GM21390 (cell line): ENCODE results near the gene RAB39B.
"Not testable (repeated sequence)": the region's sequence is repeated elsewhere in the genome, so short reads cannot be mapped to it uniquely, and the experiment has no call there.

Experiments used
- ATAC-seq: cut with Tn5 transposase; IDR thresholded peaks from one replicate; pipeline ENCODE4 v1.9.1; 2021; ENCODE audit not compliant: unreplicated experiment

The RAB39B gene, protein sequence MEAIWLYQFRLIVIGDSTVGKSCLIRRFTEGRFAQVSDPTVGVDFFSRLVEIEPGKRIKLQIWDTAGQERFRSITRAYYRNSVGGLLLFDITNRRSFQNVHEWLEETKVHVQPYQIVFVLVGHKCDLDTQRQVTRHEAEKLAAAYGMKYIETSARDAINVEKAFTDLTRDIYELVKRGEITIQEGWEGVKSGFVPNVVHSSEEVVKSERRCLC

DNA sequence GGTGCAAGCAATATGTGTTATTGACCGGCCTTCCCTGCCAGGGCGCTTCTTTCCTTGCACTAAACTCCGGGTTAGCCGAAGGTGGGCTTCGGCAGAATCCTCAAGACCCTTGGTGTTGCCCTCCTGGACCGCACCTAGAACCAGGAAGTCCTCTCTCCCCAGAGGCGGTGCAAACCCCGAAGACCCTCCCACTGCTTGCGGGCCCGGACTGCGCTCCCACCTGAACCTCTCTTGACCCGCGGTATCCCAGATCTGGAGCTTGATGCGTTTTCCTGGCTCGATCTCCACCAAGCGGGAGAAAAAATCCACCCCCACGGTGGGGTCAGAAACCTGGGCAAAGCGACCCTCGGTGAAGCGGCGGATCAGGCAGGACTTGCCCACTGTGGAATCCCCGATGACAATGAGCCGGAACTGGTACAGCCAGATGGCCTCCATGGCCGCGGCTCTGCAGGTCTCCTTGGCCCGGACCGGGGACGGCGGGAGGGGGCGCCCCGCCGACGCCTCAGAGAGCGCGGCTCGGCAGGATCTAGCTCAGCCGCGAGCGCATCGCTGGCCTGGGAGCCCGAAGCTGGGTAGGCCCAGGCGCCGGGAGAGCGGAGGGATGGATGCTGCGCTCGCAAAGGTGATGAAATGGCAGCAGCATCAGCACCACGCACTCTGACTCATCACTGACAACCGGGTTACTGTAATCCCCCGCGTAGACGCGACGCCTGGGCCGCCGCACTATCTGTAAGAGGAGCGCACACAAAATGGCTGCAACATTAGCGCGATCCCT is at the start of gene RAB39B:
Gene RAB39B (minus strand): TSS at position 638 of the 775 bp plus-strand sequence. CDS start 203 bp downstream, at position 435.
- ATAC-seq = peak; percentile 90

DNA sequence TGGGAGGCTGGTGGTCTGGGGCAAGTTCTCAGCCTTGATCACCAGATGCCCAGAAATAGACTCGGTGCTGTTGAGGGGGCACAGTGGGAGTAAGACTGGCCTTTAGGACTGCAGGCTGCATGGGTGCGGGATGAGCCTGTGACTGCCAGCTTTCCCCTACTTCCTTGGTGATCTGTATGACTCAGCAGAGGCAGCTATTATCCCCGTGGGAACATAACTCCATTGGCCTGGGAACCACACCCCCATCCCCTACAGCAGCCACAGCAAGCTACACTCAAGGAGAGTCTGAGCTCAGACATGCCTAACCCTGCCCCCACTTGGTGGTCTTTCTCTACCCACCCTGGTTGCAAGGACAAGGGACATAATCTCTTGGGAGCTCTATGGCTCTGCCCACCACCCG is 49.5 kb upstream of the RAB39B start:
- ATAC-seq = no peak

DNA sequence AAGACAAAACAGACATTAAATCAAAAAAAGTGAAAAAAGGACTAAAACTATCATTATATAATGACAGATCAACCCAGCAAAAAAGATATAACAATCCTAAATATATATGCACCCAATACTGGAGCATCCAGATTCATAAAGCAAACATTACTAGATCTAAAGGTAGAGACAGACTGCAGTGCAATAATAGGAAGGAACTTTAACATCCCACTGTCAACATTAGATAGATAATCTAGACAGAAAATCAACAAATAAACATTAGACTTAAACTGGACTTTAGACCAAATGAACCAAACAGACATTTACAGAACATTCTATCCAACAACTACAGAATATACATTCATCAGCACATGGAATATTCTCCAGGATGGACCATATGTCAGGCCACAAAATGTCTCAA is 29.5 kb upstream of the RAB39B start:
- no peak for ATAC-seq

DNA sequence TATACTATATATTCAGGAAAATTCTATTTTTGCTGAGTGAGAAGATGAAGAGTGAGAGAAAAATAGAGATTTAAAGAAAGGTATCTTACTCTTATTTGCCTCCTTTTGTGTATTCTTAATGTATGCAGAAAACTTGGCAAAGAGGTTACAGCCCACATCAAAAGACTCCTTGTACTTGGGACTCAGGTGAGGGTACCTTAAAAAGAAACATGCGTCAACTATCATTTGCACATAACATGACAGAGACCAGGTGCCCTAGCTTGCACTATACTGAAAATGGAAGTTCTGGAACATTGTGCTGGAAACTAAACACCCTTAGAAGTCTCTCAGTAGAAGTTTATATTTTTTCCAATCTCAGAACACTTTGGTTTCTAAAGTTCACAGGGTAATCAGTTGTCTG is 15.6 kb upstream of the RAB39B start:
- no peak for ATAC-seq

DNA sequence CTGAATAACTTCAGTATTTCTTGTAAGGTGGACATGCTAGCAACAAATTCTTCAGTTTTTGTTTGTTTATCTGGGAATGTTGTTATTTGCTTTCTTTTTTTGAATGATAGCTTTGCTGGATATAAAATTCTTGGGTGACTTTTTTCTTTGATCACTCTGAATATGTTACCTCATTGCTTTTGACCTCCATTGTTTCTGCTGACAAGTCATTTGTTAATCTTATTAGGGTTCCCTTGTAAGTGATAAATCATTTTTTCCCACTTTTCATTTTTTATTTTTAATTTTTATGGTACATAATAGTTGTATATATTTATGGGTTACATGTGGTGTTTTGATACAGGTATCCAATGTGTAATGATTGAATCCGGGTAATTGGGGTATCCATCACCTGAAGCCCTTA is 6.7 kb upstream of the RAB39B start:
- no peak for ATAC-seq

DNA sequence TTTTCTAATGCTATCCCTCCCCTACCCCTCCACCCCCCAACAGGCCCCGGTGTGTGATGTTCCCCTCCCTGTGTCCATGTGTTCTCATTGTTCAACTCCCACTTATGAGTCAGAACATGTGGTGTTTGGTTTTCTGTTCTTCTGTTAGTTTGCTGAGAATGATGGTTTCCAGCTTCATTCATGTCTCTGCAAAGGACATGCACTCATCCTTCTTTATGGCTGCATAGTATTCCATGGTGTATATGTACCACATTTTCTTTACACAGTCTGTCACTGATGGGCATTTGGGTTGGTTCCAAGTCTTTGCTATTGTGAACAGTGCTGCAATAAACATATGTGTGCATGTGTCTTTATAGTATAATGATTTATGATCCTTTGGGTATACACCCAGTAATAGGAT is 3.7 kb upstream of the RAB39B start:
- not testable (repeated sequence) for ATAC-seq

DNA sequence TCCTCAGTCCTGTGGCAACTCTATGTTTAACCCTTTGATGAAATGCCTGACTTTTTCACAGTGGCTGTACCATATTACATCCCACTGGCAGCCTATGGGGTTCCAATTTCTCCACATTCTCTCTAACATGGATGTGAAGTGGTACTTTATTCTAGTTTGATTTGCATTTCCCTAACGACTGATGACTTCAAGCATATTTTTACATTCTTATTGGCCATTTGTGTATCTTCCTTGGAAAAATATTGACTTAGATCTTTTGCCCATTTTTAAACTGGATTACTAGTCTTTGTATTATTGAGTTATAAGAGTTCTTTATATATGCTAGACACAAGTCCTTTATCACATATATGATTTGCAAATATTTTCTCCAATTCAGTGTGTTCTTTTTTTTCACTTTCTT is 2.1 kb upstream of the RAB39B start:
- no peak for ATAC-seq

DNA sequence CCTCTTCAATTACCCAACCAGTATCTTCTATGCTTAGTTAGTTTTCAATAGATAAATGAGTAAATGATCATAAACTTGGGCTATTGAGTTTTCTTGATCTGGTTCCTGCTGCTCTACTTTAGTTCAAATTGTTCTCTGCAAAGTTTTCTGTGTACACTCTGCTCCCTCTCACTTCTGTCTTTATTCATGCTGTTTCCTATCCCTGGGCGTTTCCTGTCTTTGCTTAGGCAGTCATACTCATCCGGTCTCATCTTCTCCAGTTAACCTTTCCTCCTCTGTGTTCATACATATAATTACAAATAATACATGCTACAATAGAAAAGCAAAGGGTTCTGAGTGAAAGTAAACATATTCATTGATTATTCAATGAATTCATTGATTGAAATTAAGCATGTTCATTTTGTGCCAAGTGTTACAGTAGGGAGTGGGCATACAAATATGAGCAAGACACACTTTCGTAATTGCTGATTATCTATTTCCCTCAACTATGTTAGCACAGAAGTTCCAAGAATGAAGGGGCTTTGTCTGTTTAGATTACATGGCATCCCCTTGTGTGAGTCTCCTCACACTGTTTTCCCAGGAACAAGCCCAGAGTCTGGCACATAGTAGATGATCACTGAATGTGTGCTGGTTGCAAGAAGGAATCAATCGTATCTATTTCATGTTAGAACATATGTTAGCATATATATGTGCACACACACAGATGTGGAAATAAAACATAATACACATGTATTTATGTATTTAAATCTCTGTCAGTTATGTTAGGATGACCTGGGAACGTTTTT is 1.1 kb downstream of the RAB39B start:
- no peak for ATAC-seq

DNA sequence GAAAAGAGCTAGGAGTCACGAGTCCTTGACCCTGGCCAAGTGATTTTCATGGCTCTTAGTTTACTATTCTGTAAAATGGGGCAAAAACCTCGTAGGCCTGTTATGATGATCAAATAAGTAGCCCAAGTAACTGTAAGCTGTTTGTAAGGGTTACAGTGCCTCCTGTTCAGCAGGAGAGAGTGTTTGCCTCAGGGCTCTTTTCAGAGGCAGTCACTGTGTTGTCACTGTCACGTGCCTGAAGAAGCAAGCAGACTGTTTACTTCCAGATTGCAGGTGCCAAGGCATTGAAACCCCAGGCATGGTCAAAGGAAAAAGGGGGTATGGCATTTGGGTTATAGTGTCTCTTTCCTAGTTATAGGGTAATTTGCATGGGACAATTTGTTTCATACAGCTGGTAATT is 4.5 kb downstream of the RAB39B start:
- ATAC-seq = no peak

DNA sequence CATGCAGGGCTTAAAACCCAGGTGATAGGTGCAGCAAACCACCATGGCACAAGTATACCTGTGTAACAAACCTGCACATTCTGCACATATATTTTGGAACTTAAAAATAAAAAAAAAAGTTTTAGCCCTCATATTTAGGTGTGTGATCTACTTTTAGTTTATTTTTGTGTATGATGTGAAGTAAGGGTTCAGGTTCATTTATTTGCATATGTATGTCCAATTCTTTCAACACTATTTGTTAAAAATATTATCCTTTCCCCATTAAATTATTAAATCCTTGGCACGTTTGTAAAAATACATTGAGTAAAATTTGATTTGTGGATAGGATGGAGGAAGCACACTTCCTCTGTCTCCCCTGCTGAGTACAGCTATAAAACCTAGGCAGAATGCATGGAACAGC is 12.9 kb downstream of the RAB39B start:
- no peak for ATAC-seq

DNA sequence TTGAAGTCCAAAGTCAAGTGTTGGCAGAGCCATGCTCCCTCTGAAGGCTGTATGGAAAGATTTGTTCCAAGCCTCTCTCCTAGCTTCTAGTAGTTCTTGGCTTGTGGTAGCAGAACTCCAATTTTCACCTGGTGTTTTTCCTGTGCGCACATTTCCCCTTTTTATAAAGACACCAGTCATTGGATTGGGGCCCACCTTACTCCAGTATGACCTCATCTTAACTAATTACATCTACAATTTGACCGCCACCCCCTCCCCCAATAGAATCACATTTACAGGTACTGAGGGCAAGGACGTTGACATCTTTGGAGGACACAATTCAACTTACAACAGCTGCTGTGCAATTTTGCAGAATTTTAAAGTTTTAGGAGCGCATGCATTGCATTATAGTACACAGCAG is 16.8 kb downstream of the RAB39B start:
- no peak for ATAC-seq

DNA sequence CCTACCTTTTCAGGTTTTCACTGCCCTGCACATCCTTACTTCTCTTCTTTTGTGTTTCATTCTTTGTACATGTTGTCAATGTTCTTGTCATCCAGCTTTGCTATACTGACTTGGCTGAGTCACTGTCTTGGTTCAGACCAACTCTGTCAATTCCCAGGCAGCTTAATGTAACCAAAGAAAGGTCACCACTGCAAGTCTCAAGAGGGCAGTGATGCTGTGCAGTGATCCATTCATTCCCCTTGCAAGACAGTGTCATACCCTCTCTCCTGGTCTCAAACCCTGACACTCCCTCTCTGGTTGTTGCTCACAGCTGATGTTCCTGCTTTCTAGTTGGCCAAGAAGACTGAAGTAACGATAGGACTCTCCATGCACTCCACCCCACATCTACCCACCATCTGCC is 17.5 kb downstream of the RAB39B start:
- ATAC-seq = no peak

DNA sequence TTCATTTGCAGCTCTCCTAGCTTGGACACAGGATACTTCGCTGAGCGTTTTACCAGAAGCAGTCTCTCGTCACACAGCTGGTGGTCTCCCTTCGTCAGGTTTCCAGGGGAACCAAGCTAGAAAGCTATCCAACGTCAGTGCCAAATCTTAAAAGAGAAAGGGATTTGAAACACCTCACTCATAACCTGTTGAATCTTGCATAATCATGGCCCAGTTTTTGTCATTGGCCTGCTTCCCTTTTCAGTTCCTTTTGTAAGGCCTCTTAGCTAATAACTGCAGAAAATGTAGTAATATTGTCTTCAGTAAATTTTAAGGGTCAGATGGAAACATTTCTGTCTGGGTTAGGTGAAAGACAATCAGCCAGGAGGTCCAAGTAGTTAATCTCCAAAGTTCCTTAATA is 22.0 kb downstream of the RAB39B start:
- no peak for ATAC-seq

DNA sequence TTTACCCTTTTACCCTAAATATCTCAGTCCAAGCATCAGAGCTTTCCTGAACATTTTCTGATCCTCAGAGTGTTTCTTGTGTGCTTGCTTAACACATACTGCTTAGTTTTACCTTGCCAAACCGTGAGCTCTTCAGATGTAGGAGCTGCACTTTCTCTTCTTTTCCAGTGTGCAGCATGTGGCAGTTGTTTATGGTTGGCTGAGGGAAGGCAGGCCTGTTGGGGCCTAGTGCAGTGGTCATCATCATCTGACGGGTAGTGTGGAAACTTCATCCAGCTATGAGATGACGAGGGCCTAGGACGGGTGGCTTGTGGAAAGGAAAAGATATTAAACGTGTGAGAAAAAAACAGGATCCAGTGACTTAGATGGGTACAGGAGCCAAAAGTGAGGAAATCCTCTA is 26.6 kb downstream of the RAB39B start:
- ATAC-seq = no peak

DNA sequence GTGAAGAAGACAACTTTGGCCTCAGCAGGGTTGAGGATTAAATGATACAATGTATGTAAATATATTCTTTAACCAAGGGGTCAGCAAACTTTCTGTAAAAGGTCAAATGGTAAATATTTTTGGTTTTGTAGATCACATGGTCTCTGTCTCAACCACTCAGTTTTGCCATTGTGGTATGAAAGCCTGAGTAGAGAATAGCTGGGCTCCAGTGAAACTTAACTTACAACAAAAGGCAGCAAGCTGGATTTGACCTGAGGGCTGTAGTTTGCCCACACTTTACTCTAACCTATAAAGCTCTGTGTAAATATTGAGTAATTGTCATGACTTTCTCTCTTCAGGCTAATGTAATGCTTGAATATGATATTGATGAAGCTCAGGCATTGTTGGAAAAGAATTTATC is 28.4 kb downstream of the RAB39B start:
- no peak for ATAC-seq

DNA sequence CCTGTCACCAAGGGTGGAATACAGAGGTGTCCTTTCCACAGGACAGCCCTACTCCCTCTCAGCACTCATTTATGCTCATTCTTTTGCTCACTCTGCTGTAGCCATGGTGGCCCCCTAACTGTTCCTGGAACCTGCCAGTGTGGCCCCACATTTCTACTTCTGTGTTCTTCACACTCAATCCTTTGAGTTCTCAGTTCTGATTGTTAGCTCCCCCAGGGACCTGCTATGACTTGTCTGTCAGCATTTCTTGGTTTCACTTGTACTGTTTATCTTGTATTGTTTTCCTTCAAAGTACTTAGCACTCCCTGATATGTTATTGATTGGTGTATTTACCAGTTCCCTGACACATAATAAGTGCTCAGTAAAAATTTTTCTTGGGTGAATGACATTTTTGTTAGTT is 33.1 kb downstream of the RAB39B start:
- peak; percentile 95 for ATAC-seq

DNA sequence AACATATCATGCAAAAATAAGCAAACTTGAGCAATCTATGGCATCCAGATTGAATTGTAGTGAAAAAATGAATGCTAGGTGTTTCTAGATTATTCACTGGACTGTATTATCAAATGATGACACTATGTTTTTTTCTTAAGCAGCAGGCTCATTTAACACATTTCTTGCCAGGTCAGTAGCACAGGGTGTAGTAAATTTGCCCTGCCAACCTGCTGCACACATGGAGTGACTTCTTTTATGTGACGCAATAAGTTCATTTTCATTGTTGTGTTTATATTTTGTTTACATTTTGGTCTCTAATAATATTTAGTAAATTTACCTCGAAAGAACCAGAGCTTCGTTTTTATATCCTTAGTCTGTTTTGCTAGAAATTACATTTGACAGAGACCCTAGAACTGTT is 38.5 kb downstream of the RAB39B start:
- no peak for ATAC-seq

DNA sequence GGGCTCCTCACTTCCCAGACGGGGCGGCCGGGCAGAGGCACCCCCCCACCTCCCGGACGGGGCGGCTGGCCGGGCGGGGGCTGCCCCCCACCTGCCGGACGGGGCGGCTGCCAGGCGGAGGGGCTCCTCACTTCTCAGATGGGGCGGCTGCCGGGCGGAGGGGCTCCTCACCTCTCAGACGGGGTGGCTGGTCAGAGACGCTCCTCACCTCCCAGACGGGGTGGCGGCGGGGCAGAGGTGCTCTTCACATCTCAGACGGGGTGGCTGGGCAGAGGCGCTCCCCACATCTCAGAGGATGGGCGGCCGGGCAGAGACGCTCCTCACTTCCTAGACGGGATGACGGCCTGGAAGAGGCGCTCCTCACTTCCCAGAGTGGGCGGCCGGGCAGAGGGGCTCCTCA is 40.5 kb downstream of the RAB39B start:
- not testable (repeated sequence) for ATAC-seq

DNA sequence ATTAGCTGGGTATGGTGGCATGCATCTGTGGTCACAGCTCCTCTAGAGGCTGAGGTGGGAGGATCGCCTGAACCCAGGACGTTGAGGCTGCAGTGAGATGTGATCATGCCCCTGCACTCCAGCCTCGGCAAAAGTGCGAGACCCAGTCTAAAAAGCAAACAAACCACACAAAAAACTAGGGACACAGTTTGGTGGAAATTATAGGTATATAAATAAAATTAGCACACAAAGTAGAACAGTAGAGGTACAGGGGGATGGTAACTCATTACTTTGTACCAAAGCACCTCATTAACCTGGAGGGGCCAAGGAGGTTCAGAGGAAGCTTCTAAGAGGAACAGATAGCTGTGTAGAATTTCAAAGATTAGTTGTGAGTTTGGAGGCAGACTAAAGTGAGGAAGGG is 42.9 kb downstream of the RAB39B start:
- ATAC-seq = no peak

DNA sequence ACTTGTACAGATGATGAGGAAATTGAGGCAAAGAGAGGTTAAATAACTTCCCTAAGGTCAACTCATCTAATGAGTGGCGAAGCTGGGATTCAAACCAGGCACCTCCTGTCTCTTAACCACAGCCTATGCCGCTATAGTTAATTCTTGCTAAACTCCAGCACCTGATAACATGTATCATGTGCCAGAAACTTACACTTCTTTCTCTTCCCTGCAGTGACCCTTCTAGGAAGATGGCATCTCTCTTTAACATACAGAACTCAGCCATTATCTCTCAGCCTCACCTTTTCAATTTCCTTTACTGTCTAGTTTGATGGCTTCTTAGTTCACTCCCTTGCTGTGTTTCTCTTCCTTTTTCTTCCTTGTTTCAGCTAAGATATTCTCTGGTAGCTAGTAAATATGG is 45.5 kb downstream of the RAB39B start:
- ATAC-seq = no peak

DNA sequence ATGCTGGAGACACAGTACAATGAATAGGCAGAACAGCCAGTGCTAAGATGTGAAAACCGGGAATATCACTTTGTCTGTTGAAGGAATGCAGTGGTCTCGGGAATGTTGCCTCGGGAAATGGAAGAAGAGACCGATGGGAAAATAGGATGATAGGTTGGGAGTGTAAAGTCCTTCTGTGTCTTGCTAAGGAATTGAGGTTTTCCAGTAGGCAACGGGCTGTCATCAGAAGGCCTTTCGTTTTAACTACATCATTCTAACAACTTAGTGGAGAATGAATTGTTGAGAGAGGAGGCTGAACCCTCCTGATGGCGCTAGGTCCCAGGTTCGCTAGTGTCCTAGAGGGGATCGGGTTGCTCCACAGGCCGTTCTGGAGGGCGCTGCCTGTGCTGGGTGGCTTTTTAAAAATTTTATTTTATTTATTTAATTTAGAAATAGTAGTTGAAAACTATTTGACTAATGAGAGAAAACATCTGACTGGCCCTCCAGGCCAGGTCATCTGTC is 47.3 kb downstream of the RAB39B start:
- no peak for ATAC-seq
